Mammary epithelial cell (primary cell): ENCODE data around the gene KRTAP4-2.

Experiments used
- CTCF ChIP-seq, 2 donors: IDR thresholded peaks in 1 of 2; conservative IDR thresholded peaks in 1 of 2; 2 replicates each; pipeline ENCODE4 v1.5.1; 2011 to 2012; ENCODE audit warnings: inconsistent platforms in 2 of 2, low read length in 2 of 2, mild to moderate bottlenecking in 2 of 2, control low read depth in 1 of 2, low read depth in 1 of 2; ENCODE audit not compliant: insufficient read depth in 1 of 2; ENCODE audit errors: extremely low read depth in 1 of 2
- EZH2 ChIP-seq: IDR thresholded peaks from 2 replicates; pipeline ENCODE4 v1.6.1; 2012; ENCODE audit warnings: low read length, inconsistent platforms, borderline replicate concordance

DNA sequence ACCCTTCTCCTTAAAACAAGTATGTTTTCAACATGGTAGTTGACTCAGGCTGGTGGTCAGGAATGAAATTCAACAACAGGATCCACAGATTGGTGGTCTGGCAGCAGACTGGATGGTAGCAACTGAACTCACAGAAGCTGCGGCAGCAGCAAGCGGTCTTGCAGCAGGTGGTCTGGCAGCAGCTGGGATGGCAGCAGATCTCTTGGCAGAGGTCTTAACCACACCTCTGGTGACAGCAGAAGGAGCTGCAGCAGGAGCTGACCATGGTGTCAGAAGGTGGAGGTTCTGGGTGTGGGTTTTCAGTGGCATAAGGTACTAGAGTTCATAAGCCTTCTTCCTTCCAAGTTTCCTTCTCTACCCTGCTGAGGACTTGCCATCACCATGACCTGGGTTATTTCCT is 8.9 kb upstream of the KRTAP4-2 start:
- TF ChIP-seq CTCF (conservative IDR thresholded peaks at IDR 0.05 in 1 of 2, IDR thresholded peaks at IDR 0.05 in 1 of 2; ENCODE audit: extremely low read depth in 1 of 2, insufficient read depth in 1 of 2, low read depth in 1 of 2, low read length in 2 of 2) (no peak), EZH2 (no peak)
